Measurements from ENCODE around the gene USP15.

USP15 gene

GRCh38 chr12:62260733-62261683 lies 804 bp downstream of the USP15 start:
- H3K9ac ChIP-seq (ENCODE audit: low read length) = peak overlapping the region; percentile 97
- H3K27ac ChIP-seq (ENCODE audit: low read depth, low read length) = peak overlapping the region; percentile 96
- no peaks in the 10 kb centered on the region for H3K36me3 ChIP-seq (ENCODE audit: control insufficient read depth, insufficient read depth, low read length)
- peak overlapping the region; percentile 98 for H3K4me3 ChIP-seq (ENCODE audit: low read length)
- no peaks in the 10 kb centered on the region for H3K27me3 ChIP-seq (ENCODE audit: control insufficient read depth, insufficient read depth, low read length)
- H3K4me1 ChIP-seq (ENCODE audit: control insufficient read depth, insufficient read depth, low read length) = no peaks in the 10 kb centered on the region

- H3K27me3 ChIP-seq (ENCODE audit: control insufficient read depth, insufficient read depth, low read length) = no peaks in the 10 kb centered on the region
- no peak overlapping the region for H3K9ac ChIP-seq (ENCODE audit: low read length)
- H3K4me1 ChIP-seq (ENCODE audit: control insufficient read depth, insufficient read depth, low read length) = peaks cover 4% of the 10 kb centered on the region
- no peaks in the 10 kb centered on the region for H3K36me3 ChIP-seq (ENCODE audit: control insufficient read depth, insufficient read depth, low read length)
- no peak overlapping the region for H3K4me3 ChIP-seq (ENCODE audit: low read length)
- H3K27ac ChIP-seq (ENCODE audit: low read depth, low read length) = no peak overlapping the region
These were observed 1.8 kb downstream of the USP15 start for GRCh38 chr12:62261876-62262517.

- Histone ChIP-seq H3K27ac (ENCODE audit: low read depth, low read length) (no peak overlapping the region), H3K4me3 (ENCODE audit: low read length) (no peak overlapping the region), H3K4me1 (ENCODE audit: control insufficient read depth, insufficient read depth, low read length) (peaks cover 6% of the 10 kb centered on the region), H3K27me3 (ENCODE audit: control insufficient read depth, insufficient read depth, low read length) (no peaks in the 10 kb centered on the region), H3K36me3 (ENCODE audit: control insufficient read depth, insufficient read depth, low read length) (no peaks in the 10 kb centered on the region), H3K9ac (ENCODE audit: low read length) (no peak overlapping the region)
These were observed 3.0 kb downstream of the USP15 start for GRCh38 chr12:62263232-62263631.

- H3K4me1 ChIP-seq (ENCODE audit: control insufficient read depth, insufficient read depth, low read length) = peaks cover 6% of the 10 kb centered on the region
- no peaks in the 10 kb centered on the region for H3K36me3 ChIP-seq (ENCODE audit: control insufficient read depth, insufficient read depth, low read length)
- H3K27ac ChIP-seq (ENCODE audit: low read depth, low read length) = no peak overlapping the region
- no peak overlapping the region for H3K9ac ChIP-seq (ENCODE audit: low read length)
- H3K4me3 ChIP-seq (ENCODE audit: low read length) = no peak overlapping the region
- H3K27me3 ChIP-seq (ENCODE audit: control insufficient read depth, insufficient read depth, low read length) = no peaks in the 10 kb centered on the region
These were observed 3.8 kb downstream of the USP15 start for GRCh38 chr12:62263966-62264365.

GRCh38 chr12:62264706-62265105 lies 4.5 kb downstream of the USP15 start:
- H3K4me3 ChIP-seq (ENCODE audit: low read length) = no peak overlapping the region
- no peak overlapping the region for H3K27ac ChIP-seq (ENCODE audit: low read depth, low read length)
- H3K4me1 ChIP-seq (ENCODE audit: control insufficient read depth, insufficient read depth, low read length) = peaks cover 6% of the 10 kb centered on the region

GRCh38 chr12:62265511-62265910 lies 5.3 kb downstream of the USP15 start:
- no peak overlapping the region for H3K4me3 ChIP-seq (ENCODE audit: low read length)
- no peaks in the 10 kb centered on the region for H3K36me3 ChIP-seq (ENCODE audit: control insufficient read depth, insufficient read depth, low read length)
- no peak overlapping the region for H3K27ac ChIP-seq (ENCODE audit: low read depth, low read length)
- no peak overlapping the region for H3K9ac ChIP-seq (ENCODE audit: low read length)
- H3K4me1 ChIP-seq (ENCODE audit: control insufficient read depth, insufficient read depth, low read length) = peaks cover 6% of the 10 kb centered on the region
- no peaks in the 10 kb centered on the region for H3K27me3 ChIP-seq (ENCODE audit: control insufficient read depth, insufficient read depth, low read length)

More at GRCh38 chr12:62264706-62265105, 4.5 kb downstream of the USP15 start:
- Histone ChIP-seq H3K9ac (ENCODE audit: low read length) (no peak overlapping the region), H3K27me3 (ENCODE audit: control insufficient read depth, insufficient read depth, low read length) (no peaks in the 10 kb centered on the region), H3K36me3 (ENCODE audit: control insufficient read depth, insufficient read depth, low read length) (no peaks in the 10 kb centered on the region)

- Histone ChIP-seq H3K27me3 (ENCODE audit: control insufficient read depth, insufficient read depth, low read length) (no peaks in the 10 kb centered on the region), H3K4me1 (ENCODE audit: control insufficient read depth, insufficient read depth, low read length) (peaks cover 6% of the 10 kb centered on the region)
These were observed 6.8 kb downstream of the USP15 start for GRCh38 chr12:62267026-62267425.

GRCh38 chr12:62267480-62267879 lies 7.3 kb downstream of the USP15 start:
- no peak overlapping the region for H3K27ac ChIP-seq (ENCODE audit: low read depth, low read length)
- H3K27me3 ChIP-seq (ENCODE audit: control insufficient read depth, insufficient read depth, low read length) = no peaks in the 10 kb centered on the region
- H3K4me1 ChIP-seq (ENCODE audit: control insufficient read depth, insufficient read depth, low read length) = peaks cover 6% of the 10 kb centered on the region
- no peak overlapping the region for H3K9ac ChIP-seq (ENCODE audit: low read length)
- no peaks in the 10 kb centered on the region for H3K36me3 ChIP-seq (ENCODE audit: control insufficient read depth, insufficient read depth, low read length)
- no peak overlapping the region for H3K4me3 ChIP-seq (ENCODE audit: low read length)

More at GRCh38 chr12:62267026-62267425, 6.8 kb downstream of the USP15 start:
- no peak overlapping the region for H3K4me3 ChIP-seq (ENCODE audit: low read length)
- no peak overlapping the region for H3K9ac ChIP-seq (ENCODE audit: low read length)
- H3K36me3 ChIP-seq (ENCODE audit: control insufficient read depth, insufficient read depth, low read length) = no peaks in the 10 kb centered on the region
- no peak overlapping the region for H3K27ac ChIP-seq (ENCODE audit: low read depth, low read length)

GRCh38 chr12:62268956-62269355 lies 8.8 kb downstream of the USP15 start:
- Histone ChIP-seq H3K4me3 (ENCODE audit: low read length) (no peak overlapping the region), H3K27ac (ENCODE audit: low read depth, low read length) (no peak overlapping the region), H3K27me3 (ENCODE audit: control insufficient read depth, insufficient read depth, low read length) (no peaks in the 10 kb centered on the region), H3K4me1 (ENCODE audit: control insufficient read depth, insufficient read depth, low read length) (peaks cover 6% of the 10 kb centered on the region), H3K9ac (ENCODE audit: low read length) (no peak overlapping the region), H3K36me3 (ENCODE audit: control insufficient read depth, insufficient read depth, low read length) (no peaks in the 10 kb centered on the region)

GRCh38 chr12:62269464-62270228 lies 9.4 kb downstream of the USP15 start:
- Histone ChIP-seq H3K36me3 (ENCODE audit: control insufficient read depth, insufficient read depth, low read length) (no peaks in the 10 kb centered on the region), H3K4me3 (ENCODE audit: low read length) (no peak overlapping the region), H3K27ac (ENCODE audit: low read depth, low read length) (no peak overlapping the region), H3K4me1 (ENCODE audit: control insufficient read depth, insufficient read depth, low read length) (peaks cover 9% of the 10 kb centered on the region), H3K27me3 (ENCODE audit: control insufficient read depth, insufficient read depth, low read length) (no peaks in the 10 kb centered on the region), H3K9ac (ENCODE audit: low read length) (no peak overlapping the region)

- Histone ChIP-seq H3K4me3 (ENCODE audit: low read length) (no peak overlapping the region), H3K27ac (ENCODE audit: low read depth, low read length) (no peak overlapping the region), H3K4me1 (ENCODE audit: control insufficient read depth, insufficient read depth, low read length) (peaks cover 9% of the 10 kb centered on the region), H3K27me3 (ENCODE audit: control insufficient read depth, insufficient read depth, low read length) (no peaks in the 10 kb centered on the region), H3K36me3 (ENCODE audit: control insufficient read depth, insufficient read depth, low read length) (no peaks in the 10 kb centered on the region), H3K9ac (ENCODE audit: low read length) (no peak overlapping the region)
These were observed 10.2 kb downstream of the USP15 start for GRCh38 chr12:62270384-62270783.

- Histone ChIP-seq H3K4me3 (ENCODE audit: low read length) (no peak overlapping the region), H3K36me3 (ENCODE audit: control insufficient read depth, insufficient read depth, low read length) (no peaks in the 10 kb centered on the region), H3K27me3 (ENCODE audit: control insufficient read depth, insufficient read depth, low read length) (no peaks in the 10 kb centered on the region), H3K9ac (ENCODE audit: low read length) (no peak overlapping the region), H3K27ac (ENCODE audit: low read depth, low read length) (no peak overlapping the region), H3K4me1 (ENCODE audit: control insufficient read depth, insufficient read depth, low read length) (peaks cover 9% of the 10 kb centered on the region)
These were observed 10.7 kb downstream of the USP15 start for GRCh38 chr12:62270872-62271271.

Measured in rectal smooth muscle tissue (tissue), 1 donor.